Neural cell (in vitro differentiated cells): ENCODE results near the gene JAK2. TPM values are rescaled to one million over a fixed set of nuclear protein-coding genes. Genes with fewer than 3 reads are reported as not detected.
"Not testable (repeated sequence)": the region's sequence is repeated elsewhere in the genome, so short reads cannot be mapped to it uniquely, and the experiment has no call there.

ENCODE experiments used
- H2AFZ ChIP-seq: fragments of 200-600, 300-800 bp; sonication (generic), shearing (Covaris generic); 2 replicates; pipeline ENCODE4 v1.6.0; 2014; ENCODE audit warnings: low read depth, mild to moderate bottlenecking, antibody characterized with exemption, low read length, moderate library complexity
- H3F3A ChIP-seq: fragments of 200-600 bp; shearing (Covaris generic); 2 replicates; pipeline ENCODE4 v1.6.1; 2016; ENCODE audit warnings: mild to moderate bottlenecking, moderate library complexity, mixed read lengths, antibody characterized with exemption, low read length; ENCODE audit not compliant: insufficient read depth, poor library complexity, severe bottlenecking
- H3K27ac ChIP-seq: fragments of 200-600, 300-800 bp; sonication (generic), shearing (Covaris generic); 2 replicates; pipeline ENCODE4 v1.5.1; 2014; ENCODE audit warnings: mild to moderate bottlenecking, low read length, moderate library complexity
- H3K27me3 ChIP-seq: fragments of 300-800, 200-600 bp; sonication (generic), shearing (Covaris generic); 2 replicates; pipeline ENCODE4 v1.6.0; 2014; ENCODE audit warnings: mild to moderate bottlenecking, low read depth, low read length, moderate library complexity; ENCODE audit not compliant: insufficient read depth
- H3K36me3 ChIP-seq: fragments of 300-800, 200-600 bp; sonication (generic), shearing (Covaris generic); 2 replicates; pipeline ENCODE4 v1.5.1; 2014; ENCODE audit warnings: mild to moderate bottlenecking, antibody characterized with exemption, low read length, moderate library complexity; ENCODE audit not compliant: insufficient read depth
- H3K4me2 ChIP-seq: fragments of 300-800, 200-600 bp; sonication (generic), shearing (Covaris generic); 2 replicates; pipeline ENCODE4 v1.6.0; 2014; ENCODE audit warnings: mild to moderate bottlenecking, low read length
- H3K4me3 ChIP-seq: fragments of 300-800, 200-600 bp; sonication (generic), shearing (Covaris generic); 2 replicates; pipeline ENCODE4 v1.5.1; 2014; ENCODE audit warnings: mild to moderate bottlenecking, low read length, moderate library complexity
- H3K79me2 ChIP-seq: fragments of 200-600 bp; shearing (Covaris generic); replicated peaks from 2 replicates; pipeline ENCODE4 v1.6.0; 2014; ENCODE audit warnings: mild to moderate bottlenecking, low read length, moderate library complexity; ENCODE audit not compliant: insufficient read depth
- H3K9ac ChIP-seq: fragments of 300-800, 200-600 bp; sonication (generic), shearing (Covaris generic); 2 replicates; pipeline ENCODE4 v1.6.1; 2016; ENCODE audit warnings: mild to moderate bottlenecking, low read length, mixed read lengths
- H3K9me2 ChIP-seq: fragments of 200-600 bp; shearing (Covaris generic); 2 replicates; pipeline ENCODE4 v1.6.1; 2016; ENCODE audit warnings: mild to moderate bottlenecking, low read length, mixed read lengths; ENCODE audit not compliant: insufficient read depth
- H3K9me3 ChIP-seq: fragments of 200-600, 300-800 bp; sonication (generic), shearing (Covaris generic); 2 replicates; pipeline ENCODE4 v1.6.1; 2016; ENCODE audit warnings: mild to moderate bottlenecking, mixed run types, low read length, moderate library complexity, mixed read lengths
- H4K20me1 ChIP-seq: fragments of 200-600 bp; shearing (Covaris generic); 2 replicates; pipeline ENCODE4 v1.6.1; 2016; ENCODE audit warnings: mild to moderate bottlenecking, mixed run types; ENCODE audit not compliant: insufficient read depth
- CTCF ChIP-seq: fragments of 450-650 bp; IDR thresholded peaks from 2 replicates; pipeline ENCODE4 v1.5.1; 2014; ENCODE audit warnings: antibody characterized with exemption, mild to moderate bottlenecking, moderate library complexity; ENCODE audit not compliant: poor library complexity, severe bottlenecking
- EP300 ChIP-seq: fragments of 450-650 bp; conservative IDR thresholded peaks from 2 replicates; pipeline ENCODE4 v1.6.1; 2014; ENCODE audit warnings: antibody characterized with exemption, mild to moderate bottlenecking, moderate library complexity; ENCODE audit not compliant: poor library complexity, severe bottlenecking
- EZH2 ChIP-seq: fragments of 200-600, 300-800 bp; shearing (Covaris generic), sonication (generic); IDR thresholded peaks from 2 replicates; pipeline ENCODE4 v1.6.1; 2014; ENCODE audit warnings: antibody characterized with exemption, low read length, borderline replicate concordance, mild to moderate bottlenecking; ENCODE audit not compliant: insufficient read depth, poor library complexity, severe bottlenecking
- MXI1 ChIP-seq: fragments of 450-650 bp; conservative IDR thresholded peaks from 2 replicates; pipeline ENCODE4 v1.6.1; 2014; ENCODE audit warnings: antibody characterized with exemption, mild to moderate bottlenecking; ENCODE audit not compliant: poor library complexity, severe bottlenecking
- POLR2AphosphoS5 ChIP-seq: IDR thresholded peaks from 2 replicates; pipeline ENCODE4 v1.6.1; 2012
- RAD21 ChIP-seq: fragments of 450-650 bp; conservative IDR thresholded peaks from 2 replicates; pipeline ENCODE4 v1.6.1; 2014; ENCODE audit warnings: antibody characterized with exemption, mild to moderate bottlenecking, moderate library complexity
- SMC3 ChIP-seq: fragments of 450-650 bp; conservative IDR thresholded peaks from 2 replicates; pipeline ENCODE4 v1.6.1; 2014; ENCODE audit warnings: antibody characterized with exemption, mild to moderate bottlenecking, moderate library complexity; ENCODE audit not compliant: poor library complexity
- TAF1 ChIP-seq: IDR thresholded peaks from 2 replicates; pipeline ENCODE4 v1.6.1; 2012; ENCODE audit warnings: low read depth
- polyA plus RNA-seq: library from polyadenylated mRNA; depleted of rRNA; stranded (reverse); fragments of >200 nt; gene quantifications from 2 replicates; pipeline ENCODE4 v1.2.3, GENCODE V29; 2014
- TF ChIP-seq, protein P1 (sequence below): IDR thresholded peaks from 2 replicates; pipeline ENCODE4 v1.6.1; 2012; ENCODE audit warnings: borderline replicate concordance

The JAK2 gene
- polyA plus RNA-seq, 1 donor from 2014 or later, result 19.7 TPM

DNA sequence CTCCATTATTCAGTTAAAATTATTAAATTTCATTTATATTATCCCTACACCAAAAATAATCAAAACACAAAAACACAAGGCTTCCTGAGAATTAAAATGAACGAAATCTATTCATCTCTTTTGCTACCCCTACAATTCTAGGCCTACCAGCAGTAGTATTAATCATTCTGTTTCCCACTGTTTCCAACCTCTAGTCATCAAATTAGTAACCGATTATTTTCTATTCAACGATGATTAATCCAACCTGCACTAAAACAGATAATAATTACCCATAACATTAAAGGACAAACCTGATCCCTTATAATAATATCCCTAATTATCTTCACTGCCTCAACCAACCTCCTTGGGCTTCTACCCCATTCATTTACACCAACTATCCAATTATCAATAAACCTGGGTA is 114.4 kb downstream of the JAK2 start:
- no peak overlapping the region for H3K9ac ChIP-seq
- H3K27me3 ChIP-seq, result no peaks in the 10 kb centered on the region
- H3K27ac ChIP-seq, result no peak overlapping the region
- no peaks in the 10 kb centered on the region for H3K36me3 ChIP-seq
- H3K9me3 ChIP-seq, result no peaks in the 10 kb centered on the region
- no peak overlapping the region for H3K4me3 ChIP-seq
- no peaks in the 10 kb centered on the region for H3F3A ChIP-seq
- no peak overlapping the region for H2AFZ ChIP-seq
- H3K4me2 ChIP-seq, result no peak overlapping the region
- no peaks in the 10 kb centered on the region for H3K9me2 ChIP-seq
- TF ChIP-seq POLR2AphosphoS5 (no peak), TAF1 (no peak), EZH2 (no peak), SMC3 (no peak)
- TF ChIP-seq, protein P1, sequence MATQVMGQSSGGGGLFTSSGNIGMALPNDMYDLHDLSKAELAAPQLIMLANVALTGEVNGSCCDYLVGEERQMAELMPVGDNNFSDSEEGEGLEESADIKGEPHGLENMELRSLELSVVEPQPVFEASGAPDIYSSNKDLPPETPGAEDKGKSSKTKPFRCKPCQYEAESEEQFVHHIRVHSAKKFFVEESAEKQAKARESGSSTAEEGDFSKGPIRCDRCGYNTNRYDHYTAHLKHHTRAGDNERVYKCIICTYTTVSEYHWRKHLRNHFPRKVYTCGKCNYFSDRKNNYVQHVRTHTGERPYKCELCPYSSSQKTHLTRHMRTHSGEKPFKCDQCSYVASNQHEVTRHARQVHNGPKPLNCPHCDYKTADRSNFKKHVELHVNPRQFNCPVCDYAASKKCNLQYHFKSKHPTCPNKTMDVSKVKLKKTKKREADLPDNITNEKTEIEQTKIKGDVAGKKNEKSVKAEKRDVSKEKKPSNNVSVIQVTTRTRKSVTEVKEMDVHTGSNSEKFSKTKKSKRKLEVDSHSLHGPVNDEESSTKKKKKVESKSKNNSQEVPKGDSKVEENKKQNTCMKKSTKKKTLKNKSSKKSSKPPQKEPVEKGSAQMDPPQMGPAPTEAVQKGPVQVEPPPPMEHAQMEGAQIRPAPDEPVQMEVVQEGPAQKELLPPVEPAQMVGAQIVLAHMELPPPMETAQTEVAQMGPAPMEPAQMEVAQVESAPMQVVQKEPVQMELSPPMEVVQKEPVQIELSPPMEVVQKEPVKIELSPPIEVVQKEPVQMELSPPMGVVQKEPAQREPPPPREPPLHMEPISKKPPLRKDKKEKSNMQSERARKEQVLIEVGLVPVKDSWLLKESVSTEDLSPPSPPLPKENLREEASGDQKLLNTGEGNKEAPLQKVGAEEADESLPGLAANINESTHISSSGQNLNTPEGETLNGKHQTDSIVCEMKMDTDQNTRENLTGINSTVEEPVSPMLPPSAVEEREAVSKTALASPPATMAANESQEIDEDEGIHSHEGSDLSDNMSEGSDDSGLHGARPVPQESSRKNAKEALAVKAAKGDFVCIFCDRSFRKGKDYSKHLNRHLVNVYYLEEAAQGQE, result no peak
- H3K79me2 ChIP-seq, result no peaks in the 10 kb centered on the region
- no peaks in the 10 kb centered on the region for H4K20me1 ChIP-seq

- not testable (repeated sequence) for H2AFZ ChIP-seq, H3K9me2 ChIP-seq, H3K27ac ChIP-seq, H3K9me3 ChIP-seq, H3K4me2 ChIP-seq, H3F3A ChIP-seq, H3K79me2 ChIP-seq, H3K27me3 ChIP-seq, H3K36me3 ChIP-seq, H3K4me3 ChIP-seq, H3K9ac ChIP-seq, H4K20me1 ChIP-seq
Observed at GRCh38 chr9:5101127-5101526, 116.1 kb downstream of the JAK2 start.

GRCh38 chr9:5106517-5106916 is 121.4 kb downstream of the JAK2 start:
- not testable (repeated sequence) for H3K79me2 ChIP-seq, H3K36me3 ChIP-seq, H3K9me2 ChIP-seq, H3K9me3 ChIP-seq, H3F3A ChIP-seq, H3K9ac ChIP-seq, H3K27ac ChIP-seq, H4K20me1 ChIP-seq, H3K4me2 ChIP-seq, H3K4me3 ChIP-seq, H3K27me3 ChIP-seq, H2AFZ ChIP-seq

DNA sequence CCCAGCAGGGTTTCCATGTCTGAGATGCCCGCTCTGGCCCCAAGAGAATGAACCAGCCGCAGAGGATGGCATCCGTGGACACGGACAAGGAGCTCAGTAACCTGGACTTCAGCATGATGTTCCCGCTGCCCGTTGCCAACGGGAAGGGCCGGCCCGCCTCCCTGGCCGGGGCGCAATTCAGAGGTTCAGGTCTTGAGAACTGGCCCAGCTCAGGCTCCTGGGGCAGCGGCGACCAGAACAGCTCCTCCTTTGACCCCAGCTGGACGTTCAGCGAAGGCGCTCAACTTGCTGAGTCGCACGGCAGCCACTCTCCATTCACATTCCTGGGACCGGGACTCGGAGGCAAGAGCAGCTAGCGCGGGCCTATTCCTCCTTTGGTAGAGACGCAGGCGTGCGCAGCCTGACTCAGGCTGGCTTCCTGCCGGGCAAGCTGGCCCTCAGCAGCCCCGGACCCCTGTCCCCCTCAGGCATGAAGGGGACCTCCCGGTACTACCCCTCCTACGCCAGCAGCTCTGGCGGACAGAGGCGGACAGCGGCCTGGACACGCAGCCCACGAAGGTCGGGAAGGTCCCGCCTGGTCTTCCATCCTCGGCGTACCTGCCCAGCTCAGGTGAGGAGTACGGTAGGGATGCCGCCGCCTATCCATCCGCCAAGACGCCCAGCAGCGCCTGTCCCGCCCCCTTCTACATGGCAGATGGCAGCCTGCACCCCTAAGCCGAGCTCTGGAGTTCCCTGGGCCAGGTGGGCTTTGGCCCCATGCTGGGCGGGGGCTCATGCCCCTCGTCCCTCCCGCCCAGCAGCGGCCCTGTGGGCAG is 126.0 kb downstream of the JAK2 start:
- H3F3A ChIP-seq, result no peaks in the 10 kb centered on the region
- TF ChIP-seq EP300 (no peak), CTCF (no peak), SMC3 (no peak), TAF1 (no peak), MXI1 (no peak), RAD21 (no peak)
- TF ChIP-seq, protein P1, result no peak

More for the DNA sequence above, 126.0 kb downstream of the JAK2 start:
- Histone ChIP-seq H3K27me3 (no peaks in the 10 kb centered on the region), H4K20me1 (no peaks in the 10 kb centered on the region), H3K27ac (no peak overlapping the region), H3K36me3 (peaks cover 12% of the 10 kb centered on the region), H3K79me2 (no peaks in the 10 kb centered on the region), H2AFZ (no peak overlapping the region), H3K9ac (no peak overlapping the region), H3K4me2 (no peak overlapping the region), H3K4me3 (no peak overlapping the region), H3K9me2 (no peaks in the 10 kb centered on the region), H3K9me3 (no peaks in the 10 kb centered on the region)
